Mucosa of stomach (tissue), 1 donor: ENCODE data around the gene HJV.
"Not testable (repeated sequence)": the region's sequence is repeated elsewhere in the genome, so short reads cannot be mapped to it uniquely, and the experiment has no call there.

Experiments used
- H3K27me3 ChIP-seq: one replicate; pipeline ENCODE4 v1.7.0; 2013; ENCODE audit warnings: mild to moderate bottlenecking, low read length; ENCODE audit not compliant: control insufficient read depth, insufficient read depth
- H3K36me3 ChIP-seq: one replicate; pipeline ENCODE4 v1.7.0; 2013; ENCODE audit warnings: low read length; ENCODE audit not compliant: control insufficient read depth, insufficient read depth
- H3K4me1 ChIP-seq: one replicate; pipeline ENCODE4 v1.7.0; 2013; ENCODE audit warnings: mild to moderate bottlenecking, low read length; ENCODE audit not compliant: control insufficient read depth, insufficient read depth
- H3K4me3 ChIP-seq: one replicate; pipeline ENCODE4 v1.7.0; 2013; ENCODE audit warnings: low read length
- H3K9ac ChIP-seq: one replicate; pipeline ENCODE4 v1.7.0; 2013; ENCODE audit warnings: mild to moderate bottlenecking, low read length, moderate library complexity
- H3K9me3 ChIP-seq: one replicate; pipeline ENCODE4 v1.7.0; 2013; ENCODE audit warnings: mild to moderate bottlenecking, low read length, moderate library complexity; ENCODE audit not compliant: control insufficient read depth
- donor health status: Pancreatic carcinoma.

The HJV gene

GRCh38 chr1:146036241-146036964 lies 14.9 kb upstream of the HJV start:
- Histone ChIP-seq H3K9me3 (no peaks in the 10 kb centered on the region), H3K4me3 (no peak overlapping the region), H3K9ac (no peak overlapping the region)

GRCh38 chr1:146035048-146035423 lies 13.5 kb upstream of the HJV start:
- Histone ChIP-seq H3K4me1 (peaks cover 9% of the 10 kb centered on the region), H3K9me3 (no peaks in the 10 kb centered on the region), H3K36me3 (no peaks in the 10 kb centered on the region), H3K4me3 (no peak overlapping the region), H3K9ac (no peak overlapping the region), H3K27me3 (no peaks in the 10 kb centered on the region)

More at GRCh38 chr1:146036241-146036964, 14.9 kb upstream of the HJV start:
- H3K4me1 ChIP-seq: peaks cover 9% of the 10 kb centered on the region
- H3K36me3 ChIP-seq: no peaks in the 10 kb centered on the region
- no peaks in the 10 kb centered on the region for H3K27me3 ChIP-seq

GRCh38 chr1:146032631-146033219 lies 11.2 kb upstream of the HJV start:
- H3K9me3 ChIP-seq: no peaks in the 10 kb centered on the region
- H3K9ac ChIP-seq: no peak overlapping the region
- H3K36me3 ChIP-seq: no peaks in the 10 kb centered on the region
- no peaks in the 10 kb centered on the region for H3K27me3 ChIP-seq
- peaks cover 9% of the 10 kb centered on the region for H3K4me1 ChIP-seq
- H3K4me3 ChIP-seq: no peak overlapping the region

- H3K9ac ChIP-seq: no peak overlapping the region
- peaks cover 9% of the 10 kb centered on the region for H3K4me1 ChIP-seq
- H3K4me3 ChIP-seq: no peak overlapping the region
- H3K36me3 ChIP-seq: no peaks in the 10 kb centered on the region
- no peaks in the 10 kb centered on the region for H3K27me3 ChIP-seq
- H3K9me3 ChIP-seq: no peaks in the 10 kb centered on the region
Measured at GRCh38 chr1:146031476-146031875, 9.9 kb upstream of the HJV start.

- Histone ChIP-seq H3K9me3 (no peaks in the 10 kb centered on the region), H3K36me3 (no peaks in the 10 kb centered on the region), H3K27me3 (no peaks in the 10 kb centered on the region), H3K4me3 (no peak overlapping the region), H3K4me1 (no peaks in the 10 kb centered on the region), H3K9ac (no peak overlapping the region)
Measured at GRCh38 chr1:146029117-146029516, 7.6 kb upstream of the HJV start.

- H3K9me3 ChIP-seq, H3K9ac ChIP-seq, H3K36me3 ChIP-seq, H3K27me3 ChIP-seq, H3K4me1 ChIP-seq, H3K4me3 ChIP-seq: not testable (repeated sequence)
Measured at GRCh38 chr1:146026650-146027049, 5.1 kb upstream of the HJV start.

- not testable (repeated sequence) for H3K9me3 ChIP-seq, H3K36me3 ChIP-seq, H3K4me1 ChIP-seq, H3K9ac ChIP-seq, H3K4me3 ChIP-seq
- peaks cover 11% of the 10 kb centered on the region for H3K27me3 ChIP-seq
Measured at GRCh38 chr1:146025787-146026495, 4.4 kb upstream of the HJV start.

GRCh38 chr1:146022403-146023127 lies 1.0 kb upstream of the HJV start:
- no peaks in the 10 kb centered on the region for H3K9me3 ChIP-seq
- H3K27me3 ChIP-seq: peaks cover 41% of the 10 kb centered on the region
- H3K9ac ChIP-seq: no peak overlapping the region
- H3K4me3 ChIP-seq: no peak overlapping the region
- H3K36me3 ChIP-seq: no peaks in the 10 kb centered on the region
- H3K4me1 ChIP-seq: peaks cover 13% of the 10 kb centered on the region

- no peak overlapping the region for H3K9ac ChIP-seq
- H3K4me1 ChIP-seq: peaks cover 13% of the 10 kb centered on the region
- H3K36me3 ChIP-seq: no peaks in the 10 kb centered on the region
- H3K9me3 ChIP-seq: no peaks in the 10 kb centered on the region
- peaks cover 41% of the 10 kb centered on the region for H3K27me3 ChIP-seq
- H3K4me3 ChIP-seq: no peak overlapping the region
Measured at GRCh38 chr1:146021050-146021445, 487 bp downstream of the HJV start.

- H3K4me1 ChIP-seq: peaks cover 13% of the 10 kb centered on the region
- H3K27me3 ChIP-seq: peaks cover 41% of the 10 kb centered on the region
- no peaks in the 10 kb centered on the region for H3K36me3 ChIP-seq
- no peaks in the 10 kb centered on the region for H3K9me3 ChIP-seq
- no peak overlapping the region for H3K9ac ChIP-seq
- H3K4me3 ChIP-seq: no peak overlapping the region
Measured at GRCh38 chr1:146020058-146021049, 1.2 kb downstream of the HJV start.
